ENCODE measurements around the gene CFAP210. TPM values are rescaled to one million over a fixed set of nuclear protein-coding genes. Genes with fewer than 3 reads are reported as not detected.

The CFAP210 gene
- total RNA-seq, 1 donor, result not detected

- no peak for TF ChIP-seq CTCF (IDR thresholded peaks at IDR 0.05; ENCODE audit: insufficient read depth, low read depth, low read length)
- no peak for DNase-seq (ENCODE audit: low read depth)
- no peak overlapping the region for H3K4me3 ChIP-seq (ENCODE audit: low read depth, low read length)
Measured at GRCh38 chr2:169718930-169719504, 24.8 kb upstream of the CFAP210 start.

DNA sequence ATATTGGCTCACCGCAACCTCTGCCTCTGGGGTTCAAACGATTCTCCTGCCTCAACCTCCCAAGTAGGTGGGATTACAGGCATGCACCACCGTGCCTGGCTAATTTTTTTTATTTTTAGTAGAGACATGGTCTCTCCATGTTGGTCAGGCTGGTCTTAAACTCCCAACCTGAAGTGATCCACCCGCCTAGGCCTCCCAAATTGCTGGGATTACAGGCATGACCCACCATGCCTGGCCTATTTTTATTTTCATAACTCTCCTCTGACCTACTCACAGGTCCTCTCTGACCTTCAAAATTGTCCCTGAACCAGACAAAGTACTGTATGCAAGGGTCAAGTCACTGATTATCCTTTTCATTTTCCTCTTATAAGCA lies 23.5 kb upstream of the CFAP210 start:
- no peak for DNase-seq (ENCODE audit: low read depth)
- no peak overlapping the region for H3K4me3 ChIP-seq (ENCODE audit: low read depth, low read length)
- TF ChIP-seq CTCF (IDR thresholded peaks at IDR 0.05; ENCODE audit: insufficient read depth, low read depth, low read length), result no peak

DNA sequence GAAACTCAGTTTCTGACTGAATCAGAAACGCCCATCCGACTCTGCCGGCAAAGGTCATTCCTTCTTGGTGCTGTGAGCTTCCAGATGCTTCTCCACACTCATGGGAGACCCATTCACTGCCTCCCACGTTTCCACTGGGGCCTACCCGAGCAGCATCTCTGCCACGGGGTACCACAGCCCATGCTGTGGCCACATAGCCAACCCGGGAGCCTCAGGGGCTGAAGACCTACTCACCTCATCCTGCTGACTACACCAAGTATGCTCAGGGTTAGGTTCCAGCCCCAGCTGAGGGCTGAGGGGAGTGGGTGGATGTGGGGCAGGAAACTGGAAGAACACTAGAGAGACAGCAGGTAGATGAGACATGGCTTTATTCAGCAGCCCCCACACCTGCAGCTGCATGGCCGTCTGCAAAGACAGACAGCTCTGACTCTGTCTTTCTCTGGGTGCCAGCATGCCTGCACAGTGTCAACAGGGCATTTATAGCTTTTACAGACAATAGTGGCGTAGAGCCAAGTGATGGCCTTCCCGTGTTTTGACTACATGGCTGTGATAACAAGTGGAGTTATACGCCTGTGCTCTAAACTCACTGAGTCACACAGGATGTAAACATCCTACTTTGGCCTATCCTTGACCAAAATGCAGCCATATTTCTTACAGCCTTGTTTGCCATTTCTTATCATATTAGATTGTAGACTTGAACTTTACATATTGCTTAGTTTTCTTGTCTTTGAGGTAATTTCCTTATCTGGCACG lies 22.9 kb upstream of the CFAP210 start:
- no peak overlapping the region for H3K4me3 ChIP-seq (ENCODE audit: low read depth, low read length)
- no peak for DNase-seq (ENCODE audit: low read depth)
- no peak for TF ChIP-seq CTCF (IDR thresholded peaks at IDR 0.05; ENCODE audit: insufficient read depth, low read depth, low read length)

DNA sequence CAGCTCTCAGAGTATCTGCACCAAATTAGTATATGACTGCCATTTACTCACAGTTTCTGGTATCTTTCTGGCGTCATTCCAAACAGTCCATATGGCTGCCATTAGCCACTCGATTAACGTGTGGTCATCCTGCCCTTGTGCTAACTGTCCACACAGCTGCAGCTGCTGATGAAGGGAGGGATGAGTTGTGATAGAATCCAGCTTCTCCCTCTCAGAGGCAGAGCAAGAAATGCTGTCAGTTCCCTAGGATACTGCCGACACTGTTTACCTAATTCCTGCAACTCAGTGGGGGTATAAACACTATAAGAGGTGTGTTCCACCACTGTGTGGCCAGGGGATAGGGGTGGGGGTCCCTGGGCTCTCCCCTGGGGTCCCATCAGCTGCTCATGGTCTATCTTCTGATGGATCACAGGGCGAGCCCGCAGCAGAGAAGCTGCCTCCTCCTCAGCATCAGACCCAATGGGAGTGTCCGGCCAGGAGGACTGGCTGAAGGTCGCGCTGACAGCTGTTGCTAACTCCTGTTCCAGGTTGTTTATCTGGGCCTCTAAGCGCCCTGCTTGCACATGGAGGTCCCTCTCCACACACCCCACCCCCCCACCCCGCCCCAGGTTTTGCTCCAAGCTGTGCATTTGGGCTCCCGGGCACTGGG lies 22.2 kb upstream of the CFAP210 start:
- H3K4me3 ChIP-seq (ENCODE audit: low read depth, low read length), result peak overlapping the region; percentile 15
- peak; percentile 76 for DNase-seq (ENCODE audit: low read depth)
- TF ChIP-seq CTCF (IDR thresholded peaks at IDR 0.05; ENCODE audit: insufficient read depth, low read depth, low read length), result no peak

GRCh38 chr2:169715379-169716237 lies 21.4 kb upstream of the CFAP210 start:
- DNase-seq (ENCODE audit: low read depth), result peak; percentile 45
- H3K4me3 ChIP-seq (ENCODE audit: low read depth, low read length), result peak overlapping the region; percentile 25
- TF ChIP-seq CTCF (IDR thresholded peaks at IDR 0.05; ENCODE audit: insufficient read depth, low read depth, low read length), result no peak

- H3K4me3 ChIP-seq (ENCODE audit: low read depth, low read length), result no peak overlapping the region
- DNase-seq (ENCODE audit: low read depth), result no peak
- TF ChIP-seq CTCF (IDR thresholded peaks at IDR 0.05; ENCODE audit: insufficient read depth, low read depth, low read length), result no peak
Measured at GRCh38 chr2:169714699-169715098, 20.5 kb upstream of the CFAP210 start.

Data from fibroblast of villous mesenchyme (primary cell).